HTERT RPE-1 (cell line): ENCODE results near the gene MYRIP.

ENCODE experiments used
- in situ Hi-C: fragments of 300-500 bp; cut with MboI; formaldehyde crosslinking; loops from 4 replicates; pipeline ENCODE4 v1.14.3; 2020; ENCODE audit warnings: low sequenced_read_pairs

Gene MYRIP

GRCh38 chr3:39900462-39901002, 91.1 kb downstream of the MYRIP start:
- in situ Hi-C loops, result no loop called here

- in situ Hi-C loops, result no loop called here
Measured at GRCh38 chr3:39903253-39903652, 93.8 kb downstream of the MYRIP start.

GRCh38 chr3:39905788-39906187, 96.4 kb downstream of the MYRIP start:
- in situ Hi-C loops, result no loop called here

GRCh38 chr3:39907981-39908380, 98.6 kb downstream of the MYRIP start:
- in situ Hi-C loops, result no loop called here

GRCh38 chr3:39910135-39910534, 100.7 kb downstream of the MYRIP start:
- in situ Hi-C loops, result no loop called here

GRCh38 chr3:39910826-39911464, 101.5 kb downstream of the MYRIP start:
- in situ Hi-C loops, result no loop called here

GRCh38 chr3:39911465-39912309, 102.3 kb downstream of the MYRIP start:
- in situ Hi-C loops, result no loop called here

GRCh38 chr3:39915027-39915426, 105.6 kb downstream of the MYRIP start:
- in situ Hi-C loops, result no loop called here

- in situ Hi-C loops, result no loop called here
Measured at GRCh38 chr3:39917065-39917773, 107.8 kb downstream of the MYRIP start.

- in situ Hi-C loops, result no loop called here
Measured at GRCh38 chr3:39919281-39919680, 109.9 kb downstream of the MYRIP start.

GRCh38 chr3:39920271-39920670, 110.9 kb downstream of the MYRIP start:
- in situ Hi-C loops, result no loop called here

- in situ Hi-C loops, result no loop called here
Measured at GRCh38 chr3:39927479-39927878, 118.1 kb downstream of the MYRIP start.

- in situ Hi-C loops, result no loop called here
Measured at GRCh38 chr3:39933986-39934693, 124.7 kb downstream of the MYRIP start.

- in situ Hi-C loops, result no loop called here
Measured at GRCh38 chr3:39934696-39935095, 125.3 kb downstream of the MYRIP start.

GRCh38 chr3:39935261-39935660, 125.9 kb downstream of the MYRIP start:
- in situ Hi-C loops, result no loop called here

GRCh38 chr3:39936848-39937247, 127.4 kb downstream of the MYRIP start:
- in situ Hi-C loops, result no loop called here

GRCh38 chr3:39937315-39937714, 127.9 kb downstream of the MYRIP start:
- in situ Hi-C loops, result no loop called here

- in situ Hi-C loops, result no loop called here
Measured at GRCh38 chr3:39937874-39938273, 128.5 kb downstream of the MYRIP start.

GRCh38 chr3:39941931-39942330, 132.5 kb downstream of the MYRIP start:
- in situ Hi-C loops, result no loop called here

GRCh38 chr3:39960515-39961191, 151.2 kb downstream of the MYRIP start:
- in situ Hi-C loops, result no loop called here
